Measurements from ENCODE around the gene RAMACL. TPM values are rescaled to one million over a fixed set of nuclear protein-coding genes. Genes with fewer than 3 reads are reported as not detected.

The RAMACL gene
- total RNA-seq, 1 donor from 2014 or later: 0.12 TPM

DNA sequence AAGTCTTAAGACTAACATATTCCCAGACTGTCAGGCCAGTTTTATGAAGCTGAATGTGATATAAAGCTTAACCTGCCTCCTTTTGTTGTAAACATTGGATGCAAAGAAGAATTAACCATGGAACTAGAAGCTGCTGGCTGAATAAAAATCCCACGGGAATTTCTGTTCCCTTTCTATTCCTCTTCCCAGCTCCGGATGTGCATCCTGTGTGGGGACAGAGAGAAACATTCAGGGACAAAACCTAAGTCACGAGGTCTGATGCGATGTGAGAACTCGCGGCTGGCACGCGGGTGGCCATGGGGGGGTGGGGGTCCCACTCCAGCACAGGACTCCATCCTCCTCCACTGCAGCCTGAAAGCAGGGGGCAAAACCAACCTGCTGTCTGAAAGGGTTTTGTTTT, 32.2 kb downstream of the RAMACL start:
- no peak for DNase-seq (ENCODE audit: low read depth)
- H3K4me3 ChIP-seq (ENCODE audit: low read depth, low read length): no peak overlapping the region
- TF ChIP-seq, protein P1, sequence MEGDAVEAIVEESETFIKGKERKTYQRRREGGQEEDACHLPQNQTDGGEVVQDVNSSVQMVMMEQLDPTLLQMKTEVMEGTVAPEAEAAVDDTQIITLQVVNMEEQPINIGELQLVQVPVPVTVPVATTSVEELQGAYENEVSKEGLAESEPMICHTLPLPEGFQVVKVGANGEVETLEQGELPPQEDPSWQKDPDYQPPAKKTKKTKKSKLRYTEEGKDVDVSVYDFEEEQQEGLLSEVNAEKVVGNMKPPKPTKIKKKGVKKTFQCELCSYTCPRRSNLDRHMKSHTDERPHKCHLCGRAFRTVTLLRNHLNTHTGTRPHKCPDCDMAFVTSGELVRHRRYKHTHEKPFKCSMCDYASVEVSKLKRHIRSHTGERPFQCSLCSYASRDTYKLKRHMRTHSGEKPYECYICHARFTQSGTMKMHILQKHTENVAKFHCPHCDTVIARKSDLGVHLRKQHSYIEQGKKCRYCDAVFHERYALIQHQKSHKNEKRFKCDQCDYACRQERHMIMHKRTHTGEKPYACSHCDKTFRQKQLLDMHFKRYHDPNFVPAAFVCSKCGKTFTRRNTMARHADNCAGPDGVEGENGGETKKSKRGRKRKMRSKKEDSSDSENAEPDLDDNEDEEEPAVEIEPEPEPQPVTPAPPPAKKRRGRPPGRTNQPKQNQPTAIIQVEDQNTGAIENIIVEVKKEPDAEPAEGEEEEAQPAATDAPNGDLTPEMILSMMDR (conservative IDR thresholded peaks at IDR 0.05; ENCODE audit: low read depth, low read length): no peak

GRCh38 chr6:166553563-166554271, 32.8 kb downstream of the RAMACL start:
- peak overlapping the region; percentile 13 for H3K4me3 ChIP-seq (ENCODE audit: low read depth, low read length)
- DNase-seq (ENCODE audit: low read depth): peak; percentile 30
- TF ChIP-seq, protein P1 (conservative IDR thresholded peaks at IDR 0.05; ENCODE audit: low read depth, low read length): no peak

- no peak for DNase-seq (ENCODE audit: low read depth)
- no peak overlapping the region for H3K4me3 ChIP-seq (ENCODE audit: low read depth, low read length)
- TF ChIP-seq, protein P1 (conservative IDR thresholded peaks at IDR 0.05; ENCODE audit: low read depth, low read length): no peak
These were observed 33.9 kb downstream of the RAMACL start for GRCh38 chr6:166552600-166552999.

GRCh38 chr6:166551754-166552495, 34.6 kb downstream of the RAMACL start:
- DNase-seq (ENCODE audit: low read depth): no peak
- H3K4me3 ChIP-seq (ENCODE audit: low read depth, low read length): no peak overlapping the region
- TF ChIP-seq, protein P1 (conservative IDR thresholded peaks at IDR 0.05; ENCODE audit: low read depth, low read length): no peak

GRCh38 chr6:166546653-166547052, 39.8 kb downstream of the RAMACL start:
- TF ChIP-seq, protein P1 (conservative IDR thresholded peaks at IDR 0.05; ENCODE audit: low read depth, low read length): no peak
- no peak for DNase-seq (ENCODE audit: low read depth)
- H3K4me3 ChIP-seq (ENCODE audit: low read depth, low read length): no peak overlapping the region

GRCh38 chr6:166545156-166546034, 41.1 kb downstream of the RAMACL start:
- DNase-seq (ENCODE audit: low read depth): no peak
- TF ChIP-seq, protein P1 (conservative IDR thresholded peaks at IDR 0.05; ENCODE audit: low read depth, low read length): no peak
- no peak overlapping the region for H3K4me3 ChIP-seq (ENCODE audit: low read depth, low read length)

All from epithelial cell of proximal tubule (primary cell).